Spleen (tissue), 7 donors: ENCODE measurements around the gene RPL38.

Experiments
- POLR2A ChIP-seq, 3 donors: fragments of 450-650 bp; IDR thresholded peaks; one replicate each; pipeline ENCODE4 v1.5.1; 2017; ENCODE audit warnings: antibody characterized with exemption in 3 of 3, mild to moderate bottlenecking in 1 of 3
- POLR2AphosphoS5 ChIP-seq, 3 donors: sonication (generic); formaldehyde crosslinking; IDR thresholded peaks; one replicate each; pipeline ENCODE4 v1.5.1; 2017; ENCODE audit warnings: antibody characterized with exemption in 3 of 3
- TF ChIP-seq, protein P1 (sequence below), 11 experiments: fragments of 200-600 bp in 7 of 11; fragments of 450-650 bp in 4 of 11; sonication (generic) in 4 of 11; IDR thresholded peaks in 8 of 11; conservative IDR thresholded peaks in 3 of 11; 1 replicate in 7 of 11; 2 replicates in 4 of 11; pipeline versions ENCODE4 v1.4.0 to v1.8.0; 2016 to 2021; ENCODE audit warnings: antibody characterized with exemption in 11 of 11, inconsistent platforms in 4 of 11, mild to moderate bottlenecking in 1 of 11
- donor health status: DM: no; HTN: no; CAD: no; lungs with moderate emphysema.
- donor health status: DM: no; HTN: no; CAD: no.
- donor health status: DM: no; HTN: no; CAD: no.

DNA sequence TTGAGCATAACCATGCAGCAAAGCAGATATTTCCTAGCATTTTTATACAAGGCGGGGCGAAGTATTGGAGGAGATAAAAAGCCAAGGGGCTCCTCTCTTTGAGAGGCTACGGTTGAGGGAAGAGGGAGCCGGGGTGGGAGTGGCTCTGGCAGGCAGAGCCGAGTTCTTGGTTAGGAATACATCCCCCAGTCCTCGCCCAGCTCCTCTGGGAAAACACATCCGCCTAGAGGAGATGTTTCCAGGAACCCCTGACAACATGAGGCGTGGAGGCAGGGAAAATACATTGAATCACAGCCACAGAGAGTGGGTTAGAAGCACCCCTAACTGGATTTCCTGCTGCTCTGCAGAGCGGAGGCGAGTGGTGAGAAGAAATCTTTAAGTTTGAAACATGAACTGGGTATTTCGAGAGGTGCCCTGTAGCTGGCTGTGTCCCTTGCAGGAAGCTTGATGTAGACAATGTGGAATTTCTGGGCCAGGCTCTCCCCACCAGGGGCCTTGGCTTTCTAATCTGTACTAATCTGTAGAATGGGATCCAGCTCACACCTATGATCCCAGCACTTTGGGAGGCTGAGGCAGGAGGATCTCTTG is 37.2 kb downstream of the RPL38 start:
- TF ChIP-seq, protein P1, sequence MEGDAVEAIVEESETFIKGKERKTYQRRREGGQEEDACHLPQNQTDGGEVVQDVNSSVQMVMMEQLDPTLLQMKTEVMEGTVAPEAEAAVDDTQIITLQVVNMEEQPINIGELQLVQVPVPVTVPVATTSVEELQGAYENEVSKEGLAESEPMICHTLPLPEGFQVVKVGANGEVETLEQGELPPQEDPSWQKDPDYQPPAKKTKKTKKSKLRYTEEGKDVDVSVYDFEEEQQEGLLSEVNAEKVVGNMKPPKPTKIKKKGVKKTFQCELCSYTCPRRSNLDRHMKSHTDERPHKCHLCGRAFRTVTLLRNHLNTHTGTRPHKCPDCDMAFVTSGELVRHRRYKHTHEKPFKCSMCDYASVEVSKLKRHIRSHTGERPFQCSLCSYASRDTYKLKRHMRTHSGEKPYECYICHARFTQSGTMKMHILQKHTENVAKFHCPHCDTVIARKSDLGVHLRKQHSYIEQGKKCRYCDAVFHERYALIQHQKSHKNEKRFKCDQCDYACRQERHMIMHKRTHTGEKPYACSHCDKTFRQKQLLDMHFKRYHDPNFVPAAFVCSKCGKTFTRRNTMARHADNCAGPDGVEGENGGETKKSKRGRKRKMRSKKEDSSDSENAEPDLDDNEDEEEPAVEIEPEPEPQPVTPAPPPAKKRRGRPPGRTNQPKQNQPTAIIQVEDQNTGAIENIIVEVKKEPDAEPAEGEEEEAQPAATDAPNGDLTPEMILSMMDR (IDR thresholded peaks at IDR 0.05 in 8 of 11, conservative IDR thresholded peaks at IDR 0.05 in 3 of 11): no peak
- no peak for TF ChIP-seq POLR2A (IDR thresholded peaks at IDR 0.05)
- TF ChIP-seq POLR2AphosphoS5 (IDR thresholded peaks at IDR 0.05): no peak
